Activated CD4-positive, alpha-beta T cell treated with anti-CD3 and anti-CD28 coated beads for 48 hours (primary cell): ENCODE data around the gene ASAH2.
A peak's percentile ranks its signal among the peaks of the same experiment; 100 is the strongest.
"Not testable (repeated sequence)": the region's sequence is repeated elsewhere in the genome, so short reads cannot be mapped to it uniquely, and the experiment has no call there.

Source experiments
- DNase-seq: peaks from one replicate; pipeline ENCODE4 v3.0.0-alpha.2; 2020

Gene ASAH2

DNA sequence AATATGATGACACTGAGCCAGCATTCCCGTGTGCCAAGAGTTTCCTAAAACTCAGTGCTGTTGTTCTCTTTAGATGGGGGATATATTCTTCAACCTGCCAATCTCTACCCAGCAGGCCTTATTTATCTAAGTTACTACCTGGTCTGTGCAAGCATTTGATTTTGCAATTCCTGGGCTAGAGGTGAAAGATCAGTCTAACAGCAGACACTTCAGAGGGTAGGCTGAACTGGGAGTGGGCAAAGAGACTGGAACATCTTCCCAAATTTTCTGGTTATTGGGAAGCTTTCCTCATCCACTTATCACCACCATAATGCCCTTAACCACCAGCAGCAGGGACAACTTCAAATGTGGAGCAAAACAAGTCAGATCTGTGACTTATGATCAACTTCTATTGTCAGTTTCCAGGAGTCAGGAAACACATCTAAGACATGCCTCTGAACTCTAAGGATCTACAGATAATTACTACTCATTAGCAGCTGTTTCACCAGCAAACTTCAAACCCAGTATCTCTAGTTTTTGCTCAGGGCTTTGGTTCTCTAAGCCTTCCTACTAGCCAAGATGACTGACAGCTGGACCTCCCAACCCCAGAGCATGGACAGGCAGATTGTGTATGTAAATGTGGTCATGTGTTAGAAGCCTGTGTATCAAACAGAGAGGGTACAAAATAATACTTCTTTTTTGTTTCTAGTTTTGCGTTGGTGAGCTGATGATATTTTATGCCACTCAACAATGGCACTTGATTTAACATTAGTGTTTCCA is 1.0 kb downstream of the ASAH2 start:
- DNase-seq, result no peak

DNA sequence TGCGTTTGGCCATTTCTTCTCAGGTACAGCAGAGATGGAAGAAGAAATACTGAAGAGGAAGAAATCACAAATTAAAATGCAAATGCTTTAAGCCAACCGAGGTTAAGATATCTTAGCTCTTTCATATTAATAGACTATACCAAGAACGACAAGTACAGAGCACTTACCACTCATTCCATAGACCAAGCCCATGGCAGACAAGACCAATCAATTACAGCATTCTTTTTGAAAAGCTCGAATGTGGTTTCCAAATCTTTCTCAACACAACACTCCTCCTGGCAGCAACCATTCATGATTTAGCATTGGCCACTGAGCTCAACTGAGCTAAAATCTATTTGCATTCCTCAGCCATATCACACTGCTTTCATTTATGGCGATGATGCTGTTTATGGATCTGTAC is 2.7 kb downstream of the ASAH2 start:
- no peak for DNase-seq

DNA sequence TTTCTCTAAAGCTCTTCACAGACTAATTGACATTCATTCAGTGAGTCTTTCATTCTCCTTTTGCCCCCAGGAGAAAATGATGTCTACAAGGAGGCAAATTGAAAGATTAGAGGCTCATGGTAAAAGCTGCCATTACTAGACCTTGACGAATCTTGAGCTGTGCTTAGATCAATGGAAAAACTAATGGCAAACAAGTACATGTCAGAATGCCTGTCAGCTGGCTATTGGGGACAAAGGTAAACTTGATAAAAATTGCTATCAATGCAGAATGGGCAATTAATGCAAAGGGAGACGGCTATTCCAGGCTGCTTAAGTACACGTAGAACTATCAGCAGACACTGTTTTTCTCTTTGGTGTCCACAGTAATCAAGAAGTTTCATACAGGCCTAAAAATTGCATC is 3.3 kb downstream of the ASAH2 start:
- no peak for DNase-seq

DNA sequence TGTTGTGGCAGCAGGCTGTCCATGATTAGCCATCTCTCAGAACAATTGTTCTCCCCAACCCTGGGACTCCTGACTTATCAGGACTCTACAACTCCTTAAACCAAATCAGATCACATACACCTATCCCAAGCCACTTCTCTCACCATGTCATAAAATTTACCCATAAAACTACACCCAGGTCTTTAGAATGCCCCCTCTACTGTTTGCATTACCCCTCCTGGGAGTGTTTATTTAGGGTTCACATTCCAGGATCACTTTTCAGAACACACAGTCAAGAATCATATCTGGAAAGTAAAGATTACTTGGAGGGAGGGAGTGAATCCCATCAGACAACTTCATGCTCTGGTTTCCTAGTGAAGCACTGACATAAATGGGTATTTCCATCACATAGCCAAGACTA is 7.1 kb downstream of the ASAH2 start:
- no peak for DNase-seq

DNA sequence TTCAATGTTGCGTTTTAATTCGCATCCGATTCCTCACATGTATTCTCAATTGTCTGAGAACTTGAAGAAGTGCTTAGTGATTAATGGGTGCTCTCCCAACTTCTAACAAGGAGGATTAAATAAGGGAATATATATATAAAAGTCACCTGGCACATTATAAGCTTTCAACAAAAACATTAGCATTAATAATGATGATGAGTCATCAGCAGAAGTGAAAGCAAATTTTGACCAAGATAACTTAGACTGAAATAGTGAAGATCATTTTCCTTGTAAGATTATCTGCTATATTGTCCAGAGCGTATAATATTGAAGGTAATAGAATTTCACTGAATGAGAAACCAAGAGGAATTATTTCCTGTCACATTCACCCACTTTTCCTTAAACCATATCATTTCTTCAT is 8.5 kb downstream of the ASAH2 start:
- DNase-seq, result no peak

DNA sequence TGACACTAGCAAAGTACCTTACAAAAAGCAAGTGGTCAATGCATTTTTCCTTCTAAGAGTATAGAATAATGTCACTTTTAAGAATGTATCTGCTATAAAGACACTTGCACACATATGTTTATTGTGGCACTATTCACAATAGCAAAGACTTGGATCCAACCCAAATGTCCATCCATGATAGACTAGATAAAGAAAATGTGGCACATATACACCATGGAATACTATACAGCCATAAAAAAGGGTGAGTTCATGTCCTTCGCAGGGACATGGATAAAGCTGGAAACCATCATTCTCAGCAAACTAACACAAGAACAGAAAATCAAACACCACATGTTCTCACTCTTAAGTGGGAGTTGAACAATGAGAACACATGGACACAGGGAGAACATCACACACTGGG is 9.8 kb downstream of the ASAH2 start:
- DNase-seq, result not testable (repeated sequence)

- DNase-seq, result no peak
Measured at GRCh38 chr10:50234486-50234885, 16.8 kb downstream of the ASAH2 start.

DNA sequence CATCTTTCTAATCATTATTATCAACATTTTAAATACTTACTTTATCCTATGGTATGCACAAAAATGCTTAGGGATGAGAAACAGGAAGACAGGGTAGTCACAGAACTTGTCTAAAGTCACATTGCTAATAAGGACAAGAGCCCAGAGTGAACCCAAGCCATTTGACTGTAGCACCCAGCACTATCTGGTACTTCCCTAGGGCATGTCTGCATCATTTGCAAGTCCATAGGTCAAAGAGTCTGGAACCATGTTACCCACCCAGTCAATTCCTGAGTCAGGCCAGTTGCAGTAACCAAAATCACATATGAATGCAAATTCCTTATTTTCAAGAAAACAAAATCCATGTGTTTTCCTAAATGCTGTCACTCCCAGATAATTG is 19.1 kb downstream of the ASAH2 start:
- DNase-seq, result no peak

DNA sequence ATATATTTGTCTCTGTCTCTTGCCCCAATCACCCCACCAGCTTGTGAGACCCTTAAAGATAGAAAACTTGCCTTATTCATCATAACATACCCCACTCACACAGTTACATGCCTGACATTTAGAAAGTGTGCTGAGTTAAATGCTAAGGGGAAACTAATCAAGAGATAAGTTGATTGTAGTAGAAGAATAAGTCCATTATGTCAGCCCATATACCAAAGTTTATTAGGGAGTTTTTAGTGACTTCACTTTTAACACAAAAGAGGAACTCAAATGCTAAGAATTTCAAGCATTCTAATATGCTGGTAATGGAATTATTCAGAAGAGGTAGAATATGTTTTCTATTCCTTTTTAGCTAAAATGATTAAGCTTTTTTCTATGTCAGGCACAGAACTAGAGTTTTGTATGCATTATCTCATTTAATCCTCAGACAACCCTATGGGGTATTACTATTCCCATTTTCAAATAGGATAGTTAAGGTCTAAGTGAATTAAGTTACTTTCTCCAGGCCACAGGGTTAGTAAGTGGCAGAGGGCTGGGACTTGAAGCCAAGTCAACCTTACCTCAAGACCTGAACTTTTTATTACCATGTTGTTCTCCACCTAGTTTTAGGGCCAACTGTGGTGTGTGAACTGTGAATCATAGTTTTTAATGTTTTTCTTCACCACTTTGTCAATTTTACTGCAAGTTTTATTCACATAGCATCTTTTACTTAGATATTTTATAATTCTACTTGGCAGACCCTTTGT is 19.6 kb downstream of the ASAH2 start:
- DNase-seq, result no peak

DNA sequence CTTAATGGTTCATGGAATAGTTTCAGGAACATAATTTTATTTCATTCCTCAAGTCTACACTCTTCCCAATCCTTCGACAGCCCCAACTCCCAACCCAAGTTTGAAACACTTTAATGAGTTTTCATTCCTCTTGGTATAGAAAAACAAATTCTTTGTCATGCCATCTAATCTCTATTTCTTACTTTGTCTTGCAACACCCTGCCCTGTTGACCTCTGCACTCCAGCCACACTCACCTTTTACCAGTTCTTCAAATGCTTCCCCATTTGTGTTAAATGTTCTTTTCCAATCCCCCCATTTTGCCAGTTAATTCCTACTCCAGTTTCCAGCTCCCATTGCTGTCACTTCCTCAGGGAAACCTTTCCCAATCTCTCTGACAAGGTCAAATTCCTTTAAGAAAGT is 21.9 kb downstream of the ASAH2 start:
- DNase-seq, result no peak

DNA sequence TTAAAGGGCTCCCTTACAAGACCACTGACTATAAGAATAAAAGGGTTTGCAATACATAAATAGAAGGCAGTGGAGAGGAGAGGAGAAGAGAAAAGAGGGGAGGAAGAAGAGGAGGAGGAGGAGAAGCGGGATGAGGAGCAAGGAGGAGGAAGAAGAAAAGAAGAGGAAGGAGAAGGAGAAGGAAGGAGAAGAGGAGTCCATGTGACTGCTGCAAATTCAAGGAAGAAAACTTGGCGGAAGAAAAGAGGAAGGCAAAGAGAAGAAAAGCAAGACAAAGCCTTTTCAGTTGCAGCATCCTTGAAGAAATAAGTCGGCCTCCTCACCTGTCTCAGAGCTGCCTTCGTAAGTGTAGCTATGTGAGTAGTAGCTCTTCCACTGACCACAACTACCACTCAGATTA is 22.6 kb downstream of the ASAH2 start:
- no peak for DNase-seq

DNA sequence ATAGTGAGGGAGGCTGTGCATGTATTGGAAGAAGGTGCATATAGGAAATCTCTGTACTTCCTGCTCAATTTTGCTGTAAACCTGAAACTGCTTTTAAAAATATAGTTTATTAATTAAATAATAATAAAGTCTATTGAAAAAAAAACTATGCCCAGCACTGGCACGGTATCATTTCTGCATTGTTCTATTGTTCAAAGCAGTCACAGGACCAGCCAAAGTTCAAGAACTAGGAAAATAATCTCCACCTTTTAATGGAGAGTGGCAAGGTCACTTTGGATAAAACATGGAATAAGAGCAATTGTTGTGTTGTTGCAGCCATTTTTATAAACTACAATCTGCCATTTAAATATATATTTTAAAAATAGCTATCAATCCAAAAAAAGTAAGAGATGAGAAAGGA is 24.7 kb downstream of the ASAH2 start:
- DNase-seq, result no peak

DNA sequence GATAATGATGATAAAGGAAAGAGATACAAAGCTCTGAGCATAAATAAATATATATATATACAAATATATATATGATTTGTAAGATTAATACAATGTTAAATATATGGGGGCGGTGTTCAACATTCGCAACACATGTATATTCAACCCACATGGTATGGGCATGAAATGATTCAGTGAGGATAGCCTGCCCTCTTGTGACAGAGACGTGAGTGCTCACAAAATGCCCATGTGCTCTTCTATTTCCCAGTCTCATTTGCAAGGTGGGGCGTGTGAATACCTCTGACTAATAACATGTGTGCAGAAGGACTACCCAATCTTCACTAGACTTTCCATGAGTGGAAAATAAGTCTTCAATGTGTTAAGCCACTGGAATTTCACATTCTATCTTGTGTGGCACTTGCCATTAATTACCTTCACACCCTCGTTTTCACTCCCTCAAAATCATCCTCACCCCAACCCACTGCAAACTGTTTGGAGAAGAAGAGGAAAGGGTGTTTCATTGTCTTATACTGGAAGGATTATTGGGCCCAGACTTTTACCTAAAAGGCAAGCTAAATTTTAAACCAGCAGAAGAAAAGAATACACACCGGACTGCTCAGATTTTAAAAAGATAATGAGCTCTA is 26.9 kb downstream of the ASAH2 start:
- peak; percentile 38 for DNase-seq

DNA sequence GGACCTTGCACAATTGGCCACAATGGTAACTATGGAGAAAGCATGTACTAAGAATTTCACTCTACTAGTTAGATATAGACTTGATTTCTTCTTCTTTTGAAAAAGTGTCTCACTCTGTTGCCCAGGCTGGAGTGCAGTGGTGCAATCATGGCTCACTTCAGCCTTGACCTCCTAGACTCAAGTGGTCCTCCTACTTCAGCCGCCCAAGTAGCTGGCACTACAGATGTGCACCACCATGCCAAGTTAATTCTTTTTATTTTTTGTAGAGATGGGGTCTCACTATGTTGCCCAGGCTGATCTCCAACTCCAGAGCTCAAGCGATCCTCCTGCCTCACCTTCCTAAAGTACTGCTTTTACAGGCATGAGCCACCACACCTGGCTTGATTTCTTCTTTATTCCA is 29.1 kb downstream of the ASAH2 start:
- no peak for DNase-seq

DNA sequence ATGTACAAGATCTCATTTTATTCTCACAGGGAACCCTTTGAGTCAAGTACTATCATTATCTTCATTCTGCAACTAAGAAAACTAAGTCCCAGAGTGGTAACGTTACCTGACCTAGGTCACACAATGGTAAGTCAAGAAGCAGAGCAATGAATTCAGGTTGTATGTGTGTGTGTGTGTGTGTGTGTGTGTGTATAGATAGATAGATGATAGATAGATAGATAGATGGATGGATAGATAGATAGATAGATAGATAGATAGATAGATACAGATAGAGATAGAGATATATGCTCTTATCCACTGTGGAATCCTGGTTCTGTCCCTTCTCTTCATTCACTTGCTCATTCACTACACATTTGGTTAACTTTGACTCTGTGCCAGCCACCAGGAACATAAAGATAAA is 29.8 kb downstream of the ASAH2 start:
- no peak for DNase-seq

- no peak for DNase-seq
Measured at GRCh38 chr10:50219646-50220045, 31.7 kb downstream of the ASAH2 start.

DNA sequence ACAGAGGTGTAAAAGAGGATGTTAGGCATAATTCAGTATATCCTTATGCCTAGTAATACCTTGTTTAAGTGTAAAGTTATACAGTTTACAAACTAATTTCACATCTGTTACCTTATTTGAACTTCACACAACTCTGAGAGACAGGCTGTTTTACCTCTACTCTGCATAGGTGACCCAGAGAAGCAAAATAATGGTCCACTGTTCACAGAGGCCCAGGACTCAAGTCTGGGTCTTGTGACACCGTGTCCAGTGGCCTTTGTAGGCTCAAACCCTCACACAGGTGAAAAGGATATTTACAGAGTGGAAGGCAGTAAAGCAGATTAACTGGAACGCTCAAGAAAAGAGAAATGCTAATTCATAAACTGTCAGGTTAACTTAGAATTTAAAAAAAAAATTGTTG is 32.1 kb downstream of the ASAH2 start:
- DNase-seq, result no peak

- DNase-seq, result no peak
Measured at GRCh38 chr10:50216894-50217293, 34.4 kb downstream of the ASAH2 start.

DNA sequence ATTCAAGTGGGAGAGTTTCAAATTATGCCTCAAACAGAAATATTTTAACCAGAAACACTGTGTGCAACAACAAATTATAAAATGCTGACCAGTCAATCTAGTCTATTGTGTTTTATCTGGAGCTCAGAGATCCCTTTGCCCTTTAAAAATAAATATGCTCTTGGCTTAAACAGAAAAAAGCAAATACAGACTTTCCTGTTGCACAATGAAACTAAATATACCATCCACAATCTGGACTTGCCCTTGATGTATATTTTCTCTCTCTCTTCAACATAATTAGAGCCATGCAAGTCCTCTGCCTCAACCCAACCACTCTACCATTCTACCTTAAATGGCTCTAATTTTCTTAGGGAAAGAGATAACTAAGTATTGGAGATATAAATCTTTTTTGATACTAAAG is 34.9 kb downstream of the ASAH2 start:
- DNase-seq, result no peak

DNA sequence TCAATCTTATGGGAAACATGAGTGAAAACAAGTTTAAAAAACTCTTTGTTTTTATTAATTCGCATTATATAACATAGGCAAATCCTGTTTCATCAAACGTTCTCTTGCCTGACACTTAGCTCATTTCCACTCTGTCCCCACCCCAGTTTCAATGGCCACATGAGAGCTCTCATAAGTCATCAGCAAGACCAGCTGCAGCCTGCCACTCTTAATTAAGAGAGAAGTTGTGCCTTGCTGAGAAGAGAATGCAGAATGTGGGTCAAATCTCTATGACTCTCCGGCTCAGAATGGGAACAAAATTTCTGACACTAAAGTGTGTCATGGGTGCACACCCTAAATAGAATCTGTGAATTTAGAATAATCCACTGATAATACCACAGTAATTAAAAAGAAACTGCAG is 39.6 kb downstream of the ASAH2 start:
- no peak for DNase-seq

DNA sequence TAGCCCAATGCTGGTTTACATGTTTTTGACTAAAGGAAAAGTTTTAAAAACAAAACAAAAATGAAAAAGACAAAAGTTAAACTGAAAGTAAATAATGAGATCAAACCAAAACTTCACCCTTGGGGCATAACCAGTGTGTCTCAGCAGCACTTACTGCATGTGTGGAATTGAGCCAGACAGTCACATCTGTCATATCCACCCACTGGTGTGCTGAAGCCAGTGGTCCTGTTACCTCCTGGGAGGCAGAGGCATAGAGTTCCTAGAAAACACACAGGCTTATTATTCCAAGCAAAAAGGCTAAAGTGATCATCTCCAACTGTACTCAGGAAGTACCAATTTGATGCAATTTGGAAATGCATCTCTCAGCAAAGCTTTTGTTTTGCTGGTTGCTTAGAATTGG is 40.4 kb downstream of the ASAH2 start:
- DNase-seq, result no peak
